ENCODE measurements around the gene SYNE2. TPM values are rescaled to one million over a fixed set of nuclear protein-coding genes. Genes with fewer than 3 reads are reported as not detected.

Gene SYNE2
- total and polyA plus RNA-seq, 4 donors, result 26.9 to 208 (median 67.9) TPM

DNA sequence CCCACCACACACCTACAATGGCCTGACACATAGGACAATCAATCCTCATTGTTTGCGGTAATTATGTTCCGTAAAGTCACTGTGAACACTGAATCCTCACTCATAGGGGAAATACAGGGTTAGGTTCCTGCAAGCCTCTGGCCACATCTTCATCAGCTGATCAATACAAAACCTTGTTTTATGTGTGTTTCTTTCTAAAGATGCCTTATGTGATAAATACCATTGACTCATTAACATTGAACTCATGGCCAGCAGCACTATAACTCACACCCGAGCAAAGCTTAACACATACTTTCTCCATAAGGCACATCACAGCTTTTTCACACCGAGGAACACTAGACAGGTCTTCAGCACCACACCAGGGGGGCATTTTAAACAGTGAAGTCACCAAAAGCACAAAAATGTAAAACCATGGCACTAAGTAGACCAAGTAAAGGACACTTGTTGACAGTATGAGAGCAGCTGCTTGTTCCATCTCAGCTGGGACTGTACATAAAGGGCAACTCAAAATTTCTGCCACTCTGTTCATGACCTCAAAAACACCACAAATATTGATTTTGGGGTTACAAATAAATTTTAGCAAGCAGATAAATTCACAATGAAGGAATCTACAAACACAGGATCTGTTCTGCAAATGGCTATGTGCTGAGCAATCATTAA is 380.9 kb downstream of the SYNE2 start:
- Histone ChIP-seq H3K27ac (ENCODE audit: low read depth in 1 of 2, low read length in 1 of 2) (no peak overlapping the region), H3K4me3 (no peak overlapping the region), H3K9ac (ENCODE audit: insufficient read depth in 1 of 2, low read length in 2 of 2) (no peak overlapping the region), H3K36me3 (ENCODE audit: control insufficient read depth in 4 of 4, insufficient read depth in 4 of 4, low read length in 4 of 4) (peaks cover 3 to 12% (median 5%) of the 10 kb centered on the region in 4 donors), H3K27me3 (ENCODE audit: control insufficient read depth in 3 of 3, insufficient read depth in 3 of 3, low read length in 2 of 3) (no peaks in the 10 kb centered on the region), H3K4me1 (ENCODE audit: control insufficient read depth in 5 of 5, insufficient read depth in 5 of 5, low read length in 5 of 5) (peaks cover 0 to 5% (median 0%) of the 10 kb centered on the region in 5 donors), H3K9me3 (ENCODE audit: control insufficient read depth in 4 of 4, insufficient read depth in 3 of 4, low read length in 3 of 4) (peaks cover 0 to 1% (median 0%) of the 10 kb centered on the region in 4 donors)
- TF ChIP-seq, protein P1, sequence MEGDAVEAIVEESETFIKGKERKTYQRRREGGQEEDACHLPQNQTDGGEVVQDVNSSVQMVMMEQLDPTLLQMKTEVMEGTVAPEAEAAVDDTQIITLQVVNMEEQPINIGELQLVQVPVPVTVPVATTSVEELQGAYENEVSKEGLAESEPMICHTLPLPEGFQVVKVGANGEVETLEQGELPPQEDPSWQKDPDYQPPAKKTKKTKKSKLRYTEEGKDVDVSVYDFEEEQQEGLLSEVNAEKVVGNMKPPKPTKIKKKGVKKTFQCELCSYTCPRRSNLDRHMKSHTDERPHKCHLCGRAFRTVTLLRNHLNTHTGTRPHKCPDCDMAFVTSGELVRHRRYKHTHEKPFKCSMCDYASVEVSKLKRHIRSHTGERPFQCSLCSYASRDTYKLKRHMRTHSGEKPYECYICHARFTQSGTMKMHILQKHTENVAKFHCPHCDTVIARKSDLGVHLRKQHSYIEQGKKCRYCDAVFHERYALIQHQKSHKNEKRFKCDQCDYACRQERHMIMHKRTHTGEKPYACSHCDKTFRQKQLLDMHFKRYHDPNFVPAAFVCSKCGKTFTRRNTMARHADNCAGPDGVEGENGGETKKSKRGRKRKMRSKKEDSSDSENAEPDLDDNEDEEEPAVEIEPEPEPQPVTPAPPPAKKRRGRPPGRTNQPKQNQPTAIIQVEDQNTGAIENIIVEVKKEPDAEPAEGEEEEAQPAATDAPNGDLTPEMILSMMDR (IDR thresholded peaks at IDR 0.05; ENCODE audit: control extremely low read depth, extremely low read depth), result no peak
- DNase-seq (no peak), ATAC-seq (ENCODE audit: insufficient read depth, low FRiP score) (no peak)
- 91 to 93% methylated on average over 4 of the region's 4 CpGs for WGBS, 2 donors

- no peak overlapping the region for H3K27ac ChIP-seq (ENCODE audit: low read depth in 1 of 2, low read length in 1 of 2)
- no peak for ATAC-seq (ENCODE audit: insufficient read depth, low FRiP score)
Measured at GRCh38 chr14:64234877-64235651, 382.3 kb downstream of the SYNE2 start.

DNA sequence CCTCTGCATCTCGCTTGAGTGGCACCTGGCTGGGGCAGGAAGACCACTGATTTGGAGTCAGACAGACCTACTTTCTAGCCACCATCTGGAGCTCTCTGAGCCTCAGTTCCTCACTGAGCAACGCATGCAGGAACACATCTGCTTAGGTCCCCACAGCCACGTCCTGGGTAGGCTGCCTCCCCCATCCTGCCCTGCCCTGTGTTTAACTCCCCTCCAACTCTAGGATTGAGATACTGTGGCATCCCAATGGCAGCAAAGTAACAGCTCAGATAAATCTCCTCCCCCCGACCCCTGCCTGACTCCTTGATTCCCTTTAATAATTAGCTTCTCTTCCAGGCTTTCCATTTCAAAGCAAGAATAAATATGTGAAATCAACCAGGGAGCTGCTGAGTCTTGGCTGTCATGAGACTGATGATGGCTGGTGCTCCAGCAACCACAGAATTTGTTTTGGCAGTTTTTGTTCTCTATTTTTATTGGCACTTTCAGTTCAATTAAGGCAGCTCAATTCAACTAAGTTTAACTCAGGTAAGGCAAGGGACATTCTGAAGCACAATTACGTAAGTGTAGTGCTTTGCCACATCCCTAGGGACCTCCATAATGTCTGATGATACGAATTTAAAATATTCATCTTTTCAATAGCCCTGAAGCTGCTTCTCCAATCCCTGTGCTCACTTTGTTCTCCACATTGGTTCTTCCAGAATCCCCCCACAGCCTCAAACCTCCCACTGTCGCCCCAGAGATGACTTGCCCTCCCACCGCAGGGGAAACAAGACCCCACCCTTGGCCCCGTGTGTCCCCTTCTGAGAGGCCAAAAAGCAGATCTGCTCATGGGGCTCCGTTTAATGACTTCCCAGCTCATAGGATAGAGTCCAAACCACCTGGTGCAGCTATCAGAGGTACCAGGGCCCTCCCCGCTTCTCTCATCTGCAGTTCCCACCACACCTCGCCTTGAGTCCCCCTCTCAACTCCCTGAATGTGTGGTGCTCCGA is 383.1 kb downstream of the SYNE2 start:
- Histone ChIP-seq H3K27ac (ENCODE audit: low read depth in 1 of 2, low read length in 1 of 2) (no peak overlapping the region), H3K27me3 (ENCODE audit: control insufficient read depth in 3 of 3, insufficient read depth in 3 of 3, low read length in 2 of 3) (no peaks in the 10 kb centered on the region), H3K36me3 (ENCODE audit: control insufficient read depth in 4 of 4, insufficient read depth in 4 of 4, low read length in 4 of 4) (peaks cover 0 to 10% (median 0%) of the 10 kb centered on the region in 4 donors), H3K9me3 (ENCODE audit: control insufficient read depth in 4 of 4, insufficient read depth in 3 of 4, low read length in 3 of 4) (peaks cover 0 to 1% (median 0%) of the 10 kb centered on the region in 4 donors), H3K4me3 (no peak overlapping the region), H3K9ac (ENCODE audit: insufficient read depth in 1 of 2, low read length in 2 of 2) (no peak overlapping the region), H3K4me1 (ENCODE audit: control insufficient read depth in 5 of 5, insufficient read depth in 5 of 5, low read length in 5 of 5) (peaks cover 0 to 9% (median 1%) of the 10 kb centered on the region in 5 donors)
- WGBS, 2 donors, result 74% methylated on average over 13 of the region's 13 CpGs
- DNase-seq (no peak), ATAC-seq (ENCODE audit: insufficient read depth, low FRiP score) (no peak)
- TF ChIP-seq, protein P1 (IDR thresholded peaks at IDR 0.05; ENCODE audit: control extremely low read depth, extremely low read depth), result no peak

More at GRCh38 chr14:64234877-64235651, 382.3 kb downstream of the SYNE2 start:
- WGBS, 2 donors, result 79 to 81% methylated on average over 24 of the region's 24 CpGs
- DNase-seq, result no peak
- Histone ChIP-seq H3K36me3 (ENCODE audit: control insufficient read depth in 4 of 4, insufficient read depth in 4 of 4, low read length in 4 of 4) (peaks cover 0 to 10% (median 0%) of the 10 kb centered on the region in 4 donors), H3K4me1 (ENCODE audit: control insufficient read depth in 5 of 5, insufficient read depth in 5 of 5, low read length in 5 of 5) (peaks cover 0 to 9% (median 1%) of the 10 kb centered on the region in 5 donors), H3K4me3 (no peak overlapping the region), H3K9ac (ENCODE audit: insufficient read depth in 1 of 2, low read length in 2 of 2) (no peak overlapping the region), H3K9me3 (ENCODE audit: control insufficient read depth in 4 of 4, insufficient read depth in 3 of 4, low read length in 3 of 4) (peaks cover 0 to 1% (median 0%) of the 10 kb centered on the region in 4 donors), H3K27me3 (ENCODE audit: control insufficient read depth in 3 of 3, insufficient read depth in 3 of 3, low read length in 2 of 3) (no peaks in the 10 kb centered on the region)
- TF ChIP-seq, protein P1 (IDR thresholded peaks at IDR 0.05; ENCODE audit: control extremely low read depth, extremely low read depth), result no peak

Data from lung (tissue), 12 donors.